ENCODE data around the gene NPPC.
"Not testable (repeated sequence)": the region's sequence is repeated elsewhere in the genome, so short reads cannot be mapped to it uniquely, and the experiment has no call there.

Gene NPPC

GRCh38 chr2:231883468-231883881 lies 42.7 kb downstream of the NPPC start:
- no peak for DNase-seq

- no peak for DNase-seq
Measured at GRCh38 chr2:231882646-231883045, 43.5 kb downstream of the NPPC start.

- not testable (repeated sequence) for DNase-seq
Measured at GRCh38 chr2:231880371-231880770, 45.8 kb downstream of the NPPC start.

GRCh38 chr2:231879216-231879615 lies 47.0 kb downstream of the NPPC start:
- DNase-seq = no peak

GRCh38 chr2:231877533-231878456 lies 48.4 kb downstream of the NPPC start:
- DNase-seq = no peak

- DNase-seq = no peak
Measured at GRCh38 chr2:231874944-231875343, 51.3 kb downstream of the NPPC start.
